HG03432 (cell line): ENCODE results near the gene WDR89.
A peak's percentile ranks its signal among the peaks of the same experiment; 100 is the strongest.
"Not testable (repeated sequence)": the region's sequence is repeated elsewhere in the genome, so short reads cannot be mapped to it uniquely, and the experiment has no call there.

Experiments used
- ATAC-seq: cut with Tn5 transposase; IDR thresholded peaks from one replicate; pipeline ENCODE4 v1.9.1; 2021; ENCODE audit warnings: mild to moderate bottlenecking, moderate library complexity; ENCODE audit not compliant: unreplicated experiment

WDR89 gene

DNA sequence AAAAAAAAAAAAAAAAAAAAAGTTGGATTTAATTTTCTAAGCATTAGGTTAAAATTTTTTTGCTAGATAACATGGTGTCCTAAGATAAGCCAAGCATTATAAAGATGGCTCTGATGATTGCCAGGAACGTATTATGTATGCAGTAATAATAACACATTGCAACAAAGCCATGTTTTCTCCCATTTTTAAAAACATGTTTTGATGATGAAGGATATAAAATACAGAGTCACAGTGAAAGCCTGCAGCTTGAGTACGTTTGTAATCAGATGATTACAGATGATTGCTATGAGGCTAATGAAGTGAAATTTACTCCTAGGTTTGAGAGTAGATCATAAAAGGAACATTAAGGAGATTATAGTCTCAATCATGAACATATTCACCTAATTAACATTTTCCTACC is 13.3 kb upstream of the WDR89 start:
- ATAC-seq: no peak

DNA sequence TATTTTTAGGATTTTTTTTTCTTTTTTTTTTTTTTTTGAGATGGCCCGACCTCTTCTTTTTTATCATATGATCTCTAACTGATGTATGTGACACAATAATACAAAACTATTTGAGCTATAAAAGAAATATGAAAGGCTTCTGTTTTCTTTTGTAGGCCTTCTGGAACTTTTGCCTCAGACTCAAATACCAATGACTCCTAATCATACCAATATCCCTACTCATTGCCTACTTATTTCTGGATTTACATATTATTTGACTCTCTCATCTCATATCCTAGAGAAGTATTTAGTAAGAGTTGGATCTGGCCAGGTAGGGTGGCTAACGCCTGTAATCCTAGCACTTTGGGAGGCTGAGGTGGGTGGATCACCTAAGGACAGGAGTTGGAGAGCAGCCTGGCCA is 12.7 kb upstream of the WDR89 start:
- ATAC-seq: no peak

DNA sequence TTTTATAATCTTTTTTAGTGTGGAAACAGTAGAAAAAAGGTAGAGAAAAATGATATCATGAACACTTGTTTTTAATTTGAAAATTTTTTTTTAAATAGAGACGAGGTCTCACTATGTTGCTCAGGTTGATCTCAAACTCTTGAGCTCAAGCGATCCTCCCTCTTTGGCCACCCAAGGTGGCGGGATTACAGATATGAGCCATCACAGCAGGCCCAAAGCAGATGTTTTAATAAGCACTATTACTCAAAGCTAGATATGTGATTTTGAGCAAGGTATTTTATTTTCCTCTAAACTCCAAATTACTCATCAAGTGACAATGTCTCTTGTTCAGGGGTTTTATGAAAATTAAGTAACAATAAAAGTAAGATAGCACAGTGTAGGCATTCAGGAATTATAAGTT is 10.7 kb upstream of the WDR89 start:
- no peak for ATAC-seq

DNA sequence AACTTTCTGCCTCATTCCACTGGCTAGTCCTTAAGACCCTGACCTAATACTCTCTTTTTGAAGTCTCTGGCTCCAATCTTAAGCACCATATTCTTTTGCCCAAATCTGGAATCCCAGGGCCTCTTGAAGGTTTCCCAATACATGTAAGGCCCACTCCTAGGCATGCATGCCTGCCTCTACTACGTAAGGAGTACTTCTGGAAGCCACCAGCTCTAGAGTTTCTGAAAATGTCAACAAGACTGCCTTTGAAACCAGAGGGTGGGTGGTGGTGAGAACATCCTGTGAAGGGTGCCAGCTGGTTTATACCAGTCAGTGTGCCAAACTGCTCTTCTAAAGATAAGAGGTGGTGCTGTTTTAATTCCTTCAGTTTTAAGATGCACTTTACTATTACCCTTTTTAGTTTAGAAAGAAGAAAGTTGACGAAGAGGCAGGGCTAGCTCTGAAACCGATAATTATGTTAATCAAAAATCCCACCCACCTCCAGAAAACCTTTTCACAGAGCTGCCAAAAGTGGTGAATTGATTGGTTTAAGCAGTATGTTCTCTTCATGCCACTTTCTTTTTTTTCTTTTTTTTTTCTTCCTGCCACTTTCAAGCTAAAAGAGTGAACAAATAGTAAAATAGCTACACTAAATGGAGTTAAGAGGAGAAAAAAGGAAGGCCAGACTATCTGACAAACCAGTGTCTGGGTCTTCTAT is 8.7 kb upstream of the WDR89 start:
- peak; percentile 84 for ATAC-seq

DNA sequence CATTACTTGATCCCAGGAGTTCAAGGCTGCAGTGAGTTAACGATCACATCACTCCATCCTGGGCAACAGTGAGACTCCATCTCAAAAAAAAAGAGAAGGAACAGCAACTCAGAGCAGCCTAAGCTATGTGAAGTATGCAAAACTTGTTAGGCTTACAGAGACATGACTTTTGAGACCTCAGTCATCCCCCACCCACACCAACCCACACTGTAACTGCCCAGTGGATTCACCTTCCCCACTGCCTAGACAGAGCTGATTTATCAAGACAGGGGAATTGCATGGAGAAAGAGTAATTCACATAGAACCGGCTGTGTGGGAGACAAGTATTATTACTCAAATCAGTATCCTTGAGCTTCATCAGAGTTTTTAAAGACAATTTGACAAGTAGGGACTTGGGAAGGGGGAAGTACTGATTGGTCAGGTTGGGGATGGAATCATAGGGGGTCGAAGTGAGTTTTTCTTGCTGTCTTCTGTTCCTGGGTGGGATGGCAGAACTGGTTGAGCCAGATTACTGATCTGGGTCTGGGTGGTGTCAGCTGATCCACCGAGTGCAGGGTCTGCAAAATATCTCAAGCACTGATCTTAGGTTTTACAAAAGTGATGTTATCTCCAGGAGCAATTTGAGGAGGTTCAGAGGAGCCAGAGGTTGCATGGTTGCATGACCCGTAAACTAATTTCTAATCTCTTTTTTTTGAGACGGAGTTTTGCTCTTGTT is 6.2 kb upstream of the WDR89 start:
- ATAC-seq: peak; percentile 55

DNA sequence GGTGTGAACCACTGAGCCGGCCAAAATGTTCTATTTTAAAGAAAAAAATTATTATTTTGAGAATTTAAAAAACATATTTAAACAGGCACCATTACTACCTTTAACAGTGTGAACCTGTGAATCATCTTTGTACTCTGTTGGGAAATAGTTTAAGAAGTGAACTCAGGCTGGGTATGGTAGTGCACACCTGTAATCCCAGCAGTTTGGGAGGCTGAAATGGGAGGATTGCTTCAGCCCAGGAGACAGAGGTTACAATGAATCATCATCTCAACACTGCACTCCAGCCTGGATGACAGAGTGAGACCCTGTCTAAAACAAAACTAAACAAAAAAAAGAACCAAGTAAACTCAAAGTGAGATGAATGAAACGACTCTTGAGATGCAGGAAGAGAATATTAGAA is 3.1 kb upstream of the WDR89 start:
- no peak for ATAC-seq

DNA sequence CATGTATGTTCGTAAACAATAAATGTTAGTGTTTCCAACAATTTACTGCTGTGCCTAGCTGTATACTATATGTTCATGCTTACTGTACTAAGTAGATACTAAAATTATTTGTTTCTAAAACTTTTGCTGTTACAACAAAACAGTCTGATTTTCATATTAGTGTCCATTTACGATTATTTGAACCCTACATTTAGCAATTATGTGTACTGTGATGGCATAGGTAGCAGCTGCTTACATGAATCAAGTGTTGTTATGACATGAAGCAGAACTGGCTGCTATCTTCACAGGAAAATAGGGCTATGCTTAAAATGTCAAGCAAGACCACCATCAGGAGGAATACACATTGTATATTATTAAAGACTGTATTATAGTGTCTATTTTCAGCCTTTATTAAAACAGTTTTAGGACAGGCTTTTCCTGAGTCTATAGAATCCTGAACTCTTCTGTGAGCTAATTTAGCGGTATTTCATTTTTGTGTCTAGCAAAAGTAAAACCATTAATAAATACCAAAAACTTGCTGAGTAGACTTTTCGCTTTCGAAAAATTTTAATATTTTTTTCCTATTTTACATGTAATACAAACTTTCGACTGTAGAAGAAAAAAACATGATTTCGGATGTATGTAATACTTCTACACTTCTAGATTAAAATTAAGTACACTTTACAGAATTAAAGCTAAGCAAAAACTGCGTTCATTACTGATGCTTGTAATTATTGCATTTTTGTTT is 1.1 kb upstream of the WDR89 start:
- no peak for ATAC-seq

DNA sequence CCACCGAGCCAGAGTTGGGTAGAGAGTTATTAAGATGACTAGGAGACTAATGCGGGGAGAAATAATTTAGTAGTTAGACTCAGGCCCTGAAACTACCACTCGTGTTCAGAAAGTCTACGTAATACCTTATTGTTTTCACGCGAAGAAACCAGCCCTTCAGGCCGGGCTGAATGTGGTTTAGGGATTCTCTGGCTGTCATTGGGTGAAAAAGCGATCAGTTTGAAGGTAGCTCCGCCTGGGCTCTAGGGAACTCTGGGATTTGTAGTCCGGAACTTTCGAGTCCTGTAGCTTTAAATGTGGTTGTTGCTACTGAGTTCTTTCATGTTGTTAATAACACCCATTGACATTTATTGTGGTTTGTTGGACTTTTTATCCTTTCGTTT is 549 bp upstream of the WDR89 start:
- ATAC-seq: peak; percentile 62

DNA sequence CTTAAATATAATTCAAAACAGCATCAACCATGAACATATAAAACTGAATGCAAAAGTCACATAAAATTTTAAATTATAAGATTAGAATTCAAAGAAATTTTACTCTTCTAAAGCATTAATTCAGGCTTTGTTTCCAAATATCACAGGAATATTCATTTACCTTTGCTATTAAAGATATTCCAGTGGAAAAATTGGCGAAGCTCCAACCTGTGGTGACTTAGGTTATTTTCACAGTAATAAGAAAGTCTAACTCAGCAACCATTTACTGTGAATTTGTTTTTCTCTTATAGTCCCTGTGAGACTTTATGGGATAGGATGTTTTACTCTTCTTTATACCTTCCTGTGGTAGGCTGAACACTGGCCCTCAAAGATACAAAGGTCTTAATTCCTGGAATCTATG is 3.2 kb downstream of the WDR89 start:
- ATAC-seq: no peak

DNA sequence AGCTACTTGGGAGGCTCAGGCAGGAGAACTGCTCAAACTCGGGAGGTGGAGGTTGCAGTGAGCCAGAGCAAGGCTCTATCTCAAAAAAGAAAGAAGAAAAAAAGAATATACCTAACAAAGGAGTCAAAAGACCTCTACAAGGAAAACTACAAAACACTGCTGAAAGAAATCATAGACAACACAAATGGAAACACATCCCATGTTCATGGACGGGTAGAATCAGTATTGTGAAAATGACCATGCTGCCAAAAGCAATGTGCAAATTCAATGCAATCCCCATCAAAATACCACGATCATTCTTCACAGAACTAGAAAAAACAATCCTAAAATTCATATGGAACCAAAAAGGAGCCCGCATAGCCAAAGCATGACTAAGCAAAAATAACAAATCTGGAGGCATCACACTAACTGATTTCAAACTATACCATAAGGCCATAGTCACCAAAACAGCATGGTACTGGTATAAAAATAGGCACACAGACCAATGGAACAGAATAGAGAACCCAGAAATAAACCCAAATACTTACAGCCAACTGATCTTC is 5.5 kb downstream of the WDR89 start:
- not testable (repeated sequence) for ATAC-seq

DNA sequence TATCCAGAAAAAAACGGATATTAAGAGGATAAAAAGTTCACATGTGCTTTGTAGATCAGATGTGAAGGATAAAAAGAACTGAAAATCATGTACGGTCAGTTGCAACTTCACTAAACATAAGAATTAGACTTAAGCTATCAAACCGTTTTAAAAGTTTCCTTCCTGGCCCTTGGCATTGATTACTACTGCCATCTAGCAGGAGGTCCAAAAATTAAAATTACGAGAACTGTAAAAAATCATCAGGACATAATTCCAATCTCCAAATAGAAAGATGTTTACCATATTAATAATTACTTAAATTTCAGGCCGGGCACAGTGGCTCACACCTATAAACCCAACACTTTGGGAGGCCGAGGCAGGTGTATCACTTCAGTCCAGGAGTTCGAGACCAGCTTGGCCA is 7.9 kb downstream of the WDR89 start:
- no peak for ATAC-seq

DNA sequence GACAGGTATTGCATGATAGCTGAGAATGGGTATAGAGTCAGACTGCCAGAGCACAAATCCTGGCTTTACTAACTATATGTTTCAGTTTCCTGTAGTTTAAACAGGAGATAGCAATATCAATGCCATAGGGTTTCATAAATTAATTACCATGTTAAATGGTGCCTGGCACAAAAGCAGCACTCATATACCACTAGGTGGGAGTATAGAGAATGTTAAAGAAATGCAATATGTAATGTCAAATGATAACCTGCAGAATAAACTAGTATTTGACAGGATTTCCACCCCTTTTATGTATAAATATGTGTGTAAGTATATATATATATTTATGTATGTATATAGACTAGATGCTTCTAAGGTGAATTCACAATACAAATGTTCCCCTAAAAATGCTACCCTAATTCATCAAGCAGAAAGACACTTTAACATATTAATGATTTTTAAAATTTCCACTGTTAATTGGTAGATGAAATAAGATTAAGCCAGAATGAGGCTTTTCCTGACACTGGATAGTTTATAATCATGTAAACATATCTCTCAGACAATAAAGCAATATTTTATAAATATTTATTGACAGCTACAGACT is 8.6 kb downstream of the WDR89 start:
- no peak for ATAC-seq

DNA sequence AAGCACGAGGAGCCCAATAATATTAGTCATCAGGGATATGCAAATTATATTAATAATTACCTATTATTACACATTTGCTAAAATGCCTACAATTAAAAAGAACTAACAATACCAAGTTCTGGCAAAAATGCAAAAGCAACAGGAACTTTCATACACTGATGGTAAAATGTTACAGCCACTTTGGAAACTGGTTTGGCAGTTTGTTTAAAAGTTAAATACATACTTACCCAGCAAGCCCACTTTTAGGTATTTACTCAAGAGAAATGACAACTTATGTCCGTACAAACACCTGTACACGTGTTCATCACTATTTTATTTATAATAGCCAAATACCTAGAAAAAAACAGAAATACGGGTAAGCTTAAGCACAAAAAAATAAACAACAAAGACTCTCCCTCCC is 17.0 kb downstream of the WDR89 start:
- no peak for ATAC-seq

DNA sequence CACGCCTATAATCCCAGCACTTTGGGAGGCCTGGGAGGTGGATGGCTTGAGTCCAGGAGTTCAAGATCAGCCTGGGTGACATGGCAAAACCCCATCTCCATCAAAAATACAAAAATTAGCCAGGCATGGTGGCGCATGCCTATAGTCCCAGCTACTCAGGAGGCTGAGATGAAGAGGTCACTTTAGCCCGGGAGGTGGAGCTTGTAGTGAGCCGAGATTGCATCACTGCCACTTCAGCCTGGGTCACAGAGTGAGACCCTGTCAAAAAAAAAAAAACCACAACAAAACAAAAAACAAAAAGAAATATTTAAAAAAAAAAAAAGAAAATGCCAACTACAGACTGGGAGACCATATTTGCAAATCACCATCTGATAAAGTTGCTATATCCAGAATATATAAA is 17.5 kb downstream of the WDR89 start:
- ATAC-seq: no peak

DNA sequence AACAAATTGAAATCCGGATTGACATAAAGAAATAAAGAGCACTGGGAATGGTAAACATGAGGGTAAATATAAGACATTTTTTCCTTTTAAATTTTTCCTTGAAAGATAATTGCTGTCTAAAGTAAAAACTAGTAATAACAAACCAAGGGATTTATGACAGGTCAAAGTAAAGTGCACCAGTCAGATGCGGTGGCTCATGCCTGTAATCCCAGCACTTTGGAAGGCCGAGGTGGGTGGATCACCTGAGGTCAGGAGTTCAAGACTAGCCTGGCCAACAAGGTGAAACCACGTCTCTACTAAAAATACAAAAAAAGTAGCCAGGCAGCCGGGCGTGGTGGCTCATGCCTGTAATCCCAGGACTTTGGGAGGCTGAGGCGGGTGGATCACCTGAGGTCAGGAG is 19.7 kb downstream of the WDR89 start:
- not testable (repeated sequence) for ATAC-seq

DNA sequence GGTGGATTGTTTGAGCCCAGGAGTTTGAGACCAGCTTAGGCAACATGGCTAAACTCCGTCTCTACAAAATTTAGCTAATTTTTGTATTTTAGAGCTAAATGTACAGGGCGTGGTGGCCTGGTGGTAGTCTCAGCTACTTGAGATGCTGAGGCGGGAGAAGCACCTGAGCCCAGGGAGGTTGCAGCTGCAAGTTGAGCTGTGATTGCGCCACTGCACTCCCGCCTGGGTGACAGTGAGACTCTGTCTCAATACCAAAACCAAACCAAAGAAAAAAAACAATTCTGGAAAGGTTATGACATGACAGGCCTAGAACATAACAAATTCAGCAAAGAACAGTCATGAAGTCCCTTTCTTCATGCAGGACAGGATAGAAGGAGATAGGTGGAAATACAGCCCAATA is 25.7 kb downstream of the WDR89 start:
- ATAC-seq: no peak

DNA sequence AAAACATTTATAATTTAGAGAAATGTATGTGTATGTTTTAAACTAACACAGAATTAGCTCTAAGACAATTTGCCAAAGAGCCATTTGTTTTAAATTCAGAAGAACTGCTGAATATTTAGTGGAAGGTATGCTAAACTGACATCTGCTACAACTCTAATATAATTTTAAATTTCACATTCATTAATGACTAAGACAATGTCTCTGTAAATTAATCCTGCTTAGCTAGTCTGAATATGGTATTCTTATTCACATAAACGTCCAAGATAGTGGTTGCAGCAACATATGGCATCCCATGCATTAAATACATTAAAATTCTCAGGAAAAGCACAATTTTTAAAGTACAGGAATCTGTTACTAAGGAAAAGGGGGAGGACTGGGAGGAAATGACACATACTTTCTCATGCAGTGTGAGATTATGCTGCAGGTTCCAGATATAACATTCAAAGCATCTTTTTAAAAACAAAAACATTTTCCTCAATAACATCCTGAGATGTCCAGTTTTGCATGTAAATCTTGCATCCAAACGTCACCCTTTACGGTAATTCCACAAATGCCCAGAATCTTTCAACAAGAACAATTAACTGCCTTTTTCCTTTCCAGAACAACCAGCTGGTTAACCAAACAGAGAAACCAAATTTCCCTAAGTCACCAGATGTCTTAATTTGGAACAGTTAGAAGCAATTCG is 26.9 kb downstream of the WDR89 start:
- no peak for ATAC-seq

DNA sequence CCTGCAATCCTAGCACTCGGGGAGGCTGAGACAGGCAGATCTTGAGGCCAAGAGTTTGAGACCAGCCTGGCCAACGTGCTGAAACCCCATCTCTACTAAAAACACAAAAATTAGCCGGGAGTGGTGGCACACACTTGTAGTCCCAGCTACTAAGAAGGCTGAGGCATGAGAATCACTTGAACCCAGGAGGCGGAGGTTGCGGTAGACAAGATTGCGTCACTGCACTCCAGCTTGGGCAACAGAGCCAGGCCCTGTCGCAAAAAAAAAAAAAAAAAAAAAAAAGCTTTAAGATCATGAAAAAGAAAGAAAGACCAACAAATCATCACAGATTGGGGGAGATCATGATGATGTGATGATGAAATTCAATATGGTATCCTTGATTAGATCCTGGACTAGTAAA is 30.6 kb downstream of the WDR89 start:
- ATAC-seq: no peak

DNA sequence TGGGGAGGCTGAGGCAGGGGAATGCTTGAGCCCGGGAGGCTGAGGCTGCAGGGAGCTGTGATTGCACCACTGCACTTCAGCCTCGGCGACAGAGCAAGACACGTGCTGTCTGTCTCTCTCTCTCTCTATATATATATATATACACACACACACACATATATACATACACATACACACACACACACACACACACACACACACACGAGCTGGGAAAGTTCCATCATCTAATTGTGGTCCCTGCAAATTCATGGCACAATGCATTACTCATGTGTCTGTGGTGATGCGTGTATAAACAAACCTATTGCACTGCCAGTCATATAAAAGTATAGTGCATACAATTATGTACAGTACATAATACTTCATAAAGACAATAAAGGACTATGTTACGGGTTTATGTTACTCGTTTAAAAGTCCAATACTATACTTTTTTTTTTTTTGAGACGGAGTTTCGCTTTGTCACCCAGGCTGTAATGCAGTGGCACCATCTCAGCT is 36.6 kb downstream of the WDR89 start:
- ATAC-seq: no peak

DNA sequence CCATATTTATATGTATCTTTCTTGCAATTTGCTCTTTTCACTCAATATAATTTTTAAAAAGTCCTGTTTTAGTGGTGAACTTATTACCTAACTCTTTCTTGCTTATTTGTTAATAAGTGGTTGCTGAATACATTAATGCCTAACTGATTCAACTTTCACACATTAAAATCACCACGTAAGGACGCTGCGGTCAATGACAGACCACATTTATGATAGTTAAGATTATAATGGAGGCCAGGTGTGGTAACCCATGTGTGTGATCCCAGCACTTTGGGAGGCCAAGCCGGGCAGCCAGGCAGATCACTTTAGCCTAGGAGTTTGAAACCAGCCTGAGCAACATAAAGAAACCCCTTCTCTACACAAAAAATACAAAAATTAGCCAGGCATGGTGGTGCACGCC is 37.0 kb downstream of the WDR89 start:
- no peak for ATAC-seq
